WTC11 (cell line): ENCODE measurements around the gene HMCN1. TPM values are rescaled to one million over a fixed set of nuclear protein-coding genes. Genes with fewer than 3 reads are reported as not detected.

ENCODE experiments used
- ATAC-seq: fragments of 200-7000 bp; cut with Tn5 transposase; 2 replicates; pipeline ENCODE4 v1.10.0; 2021; ENCODE audit warnings: mild to moderate bottlenecking, moderate library complexity
- CTCF ChIA-PET: fragments of 300-600 bp; sonication (Branson Sonifier 250); formaldehyde crosslinking; loops from one replicate; lab custom pipeline; 2021; ENCODE audit warnings: antibody characterized with exemption; lab: Charles Lee
- POLR2A ChIA-PET: fragments of 350-600 bp; sonication (Branson Sonifier 250); formaldehyde crosslinking; loops from one replicate; lab custom pipeline; 2021; ENCODE audit warnings: antibody characterized with exemption; lab: Charles Lee
- DNase-seq: peaks from one replicate; pipeline ENCODE4 v3.0.0; 2021; ENCODE audit warnings: low spot score
- H3K27ac Mint-ChIP-seq: 2 replicates; pipeline ENCODE4 v1.8.0; 2021; ENCODE audit warnings: mixed read lengths
- H3K27me3 Mint-ChIP-seq: 2 replicates; pipeline ENCODE4 v1.8.0; 2021; ENCODE audit warnings: low read depth, mild to moderate bottlenecking, moderate library complexity, mixed read lengths
- H3K36me3 Mint-ChIP-seq: 2 replicates; pipeline ENCODE4 v1.8.0; 2021; ENCODE audit warnings: mixed read lengths
- H3K4me1 Mint-ChIP-seq: 2 replicates; pipeline ENCODE4 v1.8.0; 2022; ENCODE audit warnings: mixed read lengths
- H3K4me3 Mint-ChIP-seq: 2 replicates; pipeline ENCODE4 v1.8.0; 2021; ENCODE audit warnings: mild to moderate bottlenecking, moderate library complexity, mixed read lengths
- H3K9me3 Mint-ChIP-seq: 2 replicates; pipeline ENCODE4 v1.8.0; 2021; ENCODE audit warnings: mixed read lengths
- ATF1 ChIP-seq: sonication (generic); formaldehyde crosslinking; IDR thresholded peaks from 2 replicates; pipeline ENCODE4 v1.8.1; 2023; ENCODE audit warnings: mild to moderate bottlenecking, moderate library complexity, missing genetic modification reagents
- ERG ChIP-seq: fragments of 250-450 bp; sonication (Bioruptor Pico); IDR thresholded peaks from 2 replicates; pipeline ENCODE4 v1.8.0; 2021; ENCODE audit warnings: mild to moderate bottlenecking
- ETV6 ChIP-seq: sonication (generic); formaldehyde crosslinking; IDR thresholded peaks from 2 replicates; pipeline ENCODE4 v1.8.1; 2022; ENCODE audit warnings: mild to moderate bottlenecking, missing genetic modification reagents
- NR2C2 ChIP-seq: sonication (generic); formaldehyde crosslinking; IDR thresholded peaks from 2 replicates; pipeline ENCODE4 v1.8.0; 2022; ENCODE audit warnings: mild to moderate bottlenecking, missing genetic modification reagents
- PRRX2 ChIP-seq: fragments of 250-450 bp; sonication (Bioruptor Pico); IDR thresholded peaks from 2 replicates; pipeline ENCODE4 v1.8.0; 2021; ENCODE audit warnings: mild to moderate bottlenecking
- SOX15 ChIP-seq: fragments of 250-450 bp; sonication (Bioruptor Pico); IDR thresholded peaks from 2 replicates; pipeline ENCODE4 v1.9.0; 2021; ENCODE audit warnings: mild to moderate bottlenecking
- TEAD1 ChIP-seq: sonication (generic); formaldehyde crosslinking; IDR thresholded peaks from 2 replicates; pipeline ENCODE4 v1.8.0; 2022; ENCODE audit warnings: mild to moderate bottlenecking, missing genetic modification reagents
- ZNF232 ChIP-seq: sonication (generic); formaldehyde crosslinking; IDR thresholded peaks from 2 replicates; pipeline ENCODE4 v1.8.0; 2022; ENCODE audit warnings: mild to moderate bottlenecking, missing genetic modification reagents
- ZNF423 ChIP-seq: fragments of 250-450 bp; sonication (Bioruptor Pico); IDR thresholded peaks from 2 replicates; pipeline ENCODE4 v2.1.2; 2022; ENCODE audit warnings: mild to moderate bottlenecking, moderate library complexity
- ZNF425 ChIP-seq: fragments of 250-450 bp; sonication (Bioruptor Pico); conservative IDR thresholded peaks from 2 replicates; pipeline ENCODE4 v1.9.0; 2021; ENCODE audit warnings: mild to moderate bottlenecking
- ZNF671 ChIP-seq: fragments of 250-450 bp; sonication (Bioruptor Pico); IDR thresholded peaks from 2 replicates; pipeline ENCODE4 v1.8.0; 2021; ENCODE audit warnings: mild to moderate bottlenecking
- ZSCAN18 ChIP-seq: fragments of 250-450 bp; sonication (Bioruptor Pico); IDR thresholded peaks from 2 replicates; pipeline ENCODE4 v2.1.2; 2022; ENCODE audit warnings: mild to moderate bottlenecking, moderate library complexity
- total RNA-seq: library from RNA; stranded (reverse); gene quantifications from 3 replicates; pipeline ENCODE4 v1.2.3, GENCODE V29; 2021
- TF ChIP-seq, protein P1 (sequence below): sonication (generic); formaldehyde crosslinking; IDR thresholded peaks from 2 replicates; pipeline ENCODE4 v1.8.1; 2023; ENCODE audit warnings: mild to moderate bottlenecking, missing genetic modification reagents, borderline replicate concordance
- TF ChIP-seq, protein P2 (sequence below): fragments of 250-450 bp; sonication (Bioruptor Pico); IDR thresholded peaks from 2 replicates; pipeline ENCODE4 v1.9.0; 2021; ENCODE audit warnings: mild to moderate bottlenecking, borderline replicate concordance
- TF ChIP-seq, protein P3 (sequence below): sonication (generic); formaldehyde crosslinking; IDR thresholded peaks from 2 replicates; pipeline ENCODE4 v1.8.1; 2023; ENCODE audit warnings: mild to moderate bottlenecking, missing genetic modification reagents
- TF ChIP-seq, protein P4 (sequence below): sonication (generic); formaldehyde crosslinking; IDR thresholded peaks from 2 replicates; pipeline ENCODE4 v1.8.1; 2023; ENCODE audit warnings: mild to moderate bottlenecking, missing genetic modification reagents, moderate library complexity

Gene HMCN1
- total RNA-seq, 1 experiment from 2014 or later, result 5.6 TPM

- Mint-ChIP-seq H3K4me1 (no peaks in the 10 kb centered on the region; the same call in 1 of the 2 replicates), H3K27me3 (no peaks in the 10 kb centered on the region), H3K4me3 (no peak overlapping the region), H3K36me3 (peaks cover under 1% of the 10 kb centered on the region), H3K27ac (no peak overlapping the region), H3K9me3 (peaks cover 1% of the 10 kb centered on the region)
- TF ChIP-seq ZNF232 (no peak), ZNF671 (no peak), ERG (CRISPR knock-in tag) (no peak), ETV6 (CRISPR knock-in tag) (no peak), TEAD1 (CRISPR knock-in tag) (no peak)
- TF ChIP-seq, protein P1, sequence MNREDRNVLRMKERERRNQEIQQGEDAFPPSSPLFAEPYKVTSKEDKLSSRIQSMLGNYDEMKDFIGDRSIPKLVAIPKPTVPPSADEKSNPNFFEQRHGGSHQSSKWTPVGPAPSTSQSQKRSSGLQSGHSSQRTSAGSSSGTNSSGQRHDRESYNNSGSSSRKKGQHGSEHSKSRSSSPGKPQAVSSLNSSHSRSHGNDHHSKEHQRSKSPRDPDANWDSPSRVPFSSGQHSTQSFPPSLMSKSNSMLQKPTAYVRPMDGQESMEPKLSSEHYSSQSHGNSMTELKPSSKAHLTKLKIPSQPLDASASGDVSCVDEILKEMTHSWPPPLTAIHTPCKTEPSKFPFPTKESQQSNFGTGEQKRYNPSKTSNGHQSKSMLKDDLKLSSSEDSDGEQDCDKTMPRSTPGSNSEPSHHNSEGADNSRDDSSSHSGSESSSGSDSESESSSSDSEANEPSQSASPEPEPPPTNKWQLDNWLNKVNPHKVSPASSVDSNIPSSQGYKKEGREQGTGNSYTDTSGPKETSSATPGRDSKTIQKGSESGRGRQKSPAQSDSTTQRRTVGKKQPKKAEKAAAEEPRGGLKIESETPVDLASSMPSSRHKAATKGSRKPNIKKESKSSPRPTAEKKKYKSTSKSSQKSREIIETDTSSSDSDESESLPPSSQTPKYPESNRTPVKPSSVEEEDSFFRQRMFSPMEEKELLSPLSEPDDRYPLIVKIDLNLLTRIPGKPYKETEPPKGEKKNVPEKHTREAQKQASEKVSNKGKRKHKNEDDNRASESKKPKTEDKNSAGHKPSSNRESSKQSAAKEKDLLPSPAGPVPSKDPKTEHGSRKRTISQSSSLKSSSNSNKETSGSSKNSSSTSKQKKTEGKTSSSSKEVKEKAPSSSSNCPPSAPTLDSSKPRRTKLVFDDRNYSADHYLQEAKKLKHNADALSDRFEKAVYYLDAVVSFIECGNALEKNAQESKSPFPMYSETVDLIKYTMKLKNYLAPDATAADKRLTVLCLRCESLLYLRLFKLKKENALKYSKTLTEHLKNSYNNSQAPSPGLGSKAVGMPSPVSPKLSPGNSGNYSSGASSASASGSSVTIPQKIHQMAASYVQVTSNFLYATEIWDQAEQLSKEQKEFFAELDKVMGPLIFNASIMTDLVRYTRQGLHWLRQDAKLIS (CRISPR knock-in tag), result no peak
- DNase-seq (no peak), ATAC-seq (no peak)
- POLR2A ChIA-PET, result no interaction called here
- CTCF ChIA-PET, result interaction anchor here (2.0 kb wide), 1 partner anchor 495 kb away, joined by 6 read pairs; no protein-coding TSS in a partner anchor
These were observed 481.4 kb downstream of the HMCN1 start for GRCh38 chr1:186215636-186216035.

DNA sequence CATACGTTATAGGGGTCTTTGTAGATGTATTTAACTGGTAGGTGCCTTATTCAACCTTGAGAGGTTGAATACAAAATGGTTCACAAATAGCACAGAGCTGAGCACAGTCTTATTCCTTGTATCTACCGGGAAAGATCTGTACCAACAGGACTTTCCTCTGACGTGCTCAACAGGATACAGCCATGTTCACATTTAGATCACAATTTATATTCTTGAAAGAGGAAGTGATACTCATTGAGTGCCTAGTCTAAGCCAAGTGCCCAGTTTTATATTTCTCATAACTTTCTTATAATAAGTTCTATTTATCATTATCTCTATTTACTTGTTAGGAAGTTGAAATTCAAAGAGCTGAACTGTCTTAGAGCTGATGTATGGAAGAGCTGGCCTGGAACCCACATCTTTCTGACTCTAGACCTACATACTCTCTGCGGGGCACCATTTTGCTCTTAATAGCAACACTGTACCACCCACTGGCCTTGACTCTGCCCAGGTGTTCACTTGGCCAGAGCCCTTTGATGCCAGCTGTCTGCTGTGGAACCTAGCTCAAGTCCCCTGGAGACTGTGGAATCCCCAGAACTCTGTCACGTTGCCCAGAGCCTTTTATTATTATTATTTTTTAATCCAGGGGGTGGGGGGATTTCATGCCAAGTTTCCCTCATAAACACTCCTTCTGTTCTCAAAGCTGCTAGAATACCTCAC is 484.6 kb downstream of the HMCN1 start:
- Mint-ChIP-seq H3K27me3 (no peaks in the 10 kb centered on the region), H3K36me3 (peaks cover 4% of the 10 kb centered on the region), H3K4me1 (no peaks in the 10 kb centered on the region), H3K27ac (no peak overlapping the region), H3K4me3 (no peak overlapping the region), H3K9me3 (peaks cover 17% of the 10 kb centered on the region)
- no peak for TF ChIP-seq ZNF425
- no peak for TF ChIP-seq SOX15 (CRISPR knock-in tag)
- ChIA-PET CTCF (interaction anchor here (1.2 kb wide), 1 partner anchor 499 kb away, joined by 5 read pairs; no protein-coding TSS in a partner anchor), POLR2A (no interaction called here)
- no peak for ATAC-seq
- no peak for DNase-seq

DNA sequence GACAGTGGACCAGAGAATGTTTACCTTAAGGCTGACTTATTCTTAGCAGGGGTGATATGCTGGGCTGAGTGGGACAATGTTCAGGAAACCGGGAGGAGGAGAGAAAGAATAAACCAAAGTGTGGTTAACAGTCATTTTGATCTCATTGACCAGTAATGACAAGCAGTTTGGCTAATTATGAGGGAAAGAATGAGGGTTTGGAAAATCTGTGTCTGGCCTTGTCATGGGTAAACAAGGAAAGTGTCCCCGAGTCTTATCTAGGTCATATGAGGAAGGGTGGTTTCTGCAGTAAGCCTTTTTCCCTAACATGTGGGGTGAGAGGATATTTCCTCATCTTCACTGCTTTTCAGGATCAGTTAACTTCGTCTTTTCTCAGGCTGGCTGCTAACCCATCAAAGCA is 485.9 kb downstream of the HMCN1 start:
- POLR2A ChIA-PET, result no interaction called here
- DNase-seq (no peak), ATAC-seq (no peak)
- Mint-ChIP-seq H3K9me3 (peaks cover 17% of the 10 kb centered on the region), H3K27ac (no peak overlapping the region), H3K4me1 (no peaks in the 10 kb centered on the region), H3K36me3 (peaks cover 4% of the 10 kb centered on the region), H3K4me3 (no peak overlapping the region), H3K27me3 (no peaks in the 10 kb centered on the region)
- CTCF ChIA-PET, result interaction anchor here (1.2 kb wide), 1 partner anchor 500 kb away, joined by 5 read pairs; no protein-coding TSS in a partner anchor
- TF ChIP-seq NR2C2 (CRISPR knock-in tag) (no peak), ZSCAN18 (CRISPR knock-in tag) (no peak), PRRX2 (CRISPR knock-in tag) (no peak), ZNF423 (CRISPR knock-in tag) (no peak), ATF1 (CRISPR knock-in tag) (no peak)
- TF ChIP-seq, protein P2, sequence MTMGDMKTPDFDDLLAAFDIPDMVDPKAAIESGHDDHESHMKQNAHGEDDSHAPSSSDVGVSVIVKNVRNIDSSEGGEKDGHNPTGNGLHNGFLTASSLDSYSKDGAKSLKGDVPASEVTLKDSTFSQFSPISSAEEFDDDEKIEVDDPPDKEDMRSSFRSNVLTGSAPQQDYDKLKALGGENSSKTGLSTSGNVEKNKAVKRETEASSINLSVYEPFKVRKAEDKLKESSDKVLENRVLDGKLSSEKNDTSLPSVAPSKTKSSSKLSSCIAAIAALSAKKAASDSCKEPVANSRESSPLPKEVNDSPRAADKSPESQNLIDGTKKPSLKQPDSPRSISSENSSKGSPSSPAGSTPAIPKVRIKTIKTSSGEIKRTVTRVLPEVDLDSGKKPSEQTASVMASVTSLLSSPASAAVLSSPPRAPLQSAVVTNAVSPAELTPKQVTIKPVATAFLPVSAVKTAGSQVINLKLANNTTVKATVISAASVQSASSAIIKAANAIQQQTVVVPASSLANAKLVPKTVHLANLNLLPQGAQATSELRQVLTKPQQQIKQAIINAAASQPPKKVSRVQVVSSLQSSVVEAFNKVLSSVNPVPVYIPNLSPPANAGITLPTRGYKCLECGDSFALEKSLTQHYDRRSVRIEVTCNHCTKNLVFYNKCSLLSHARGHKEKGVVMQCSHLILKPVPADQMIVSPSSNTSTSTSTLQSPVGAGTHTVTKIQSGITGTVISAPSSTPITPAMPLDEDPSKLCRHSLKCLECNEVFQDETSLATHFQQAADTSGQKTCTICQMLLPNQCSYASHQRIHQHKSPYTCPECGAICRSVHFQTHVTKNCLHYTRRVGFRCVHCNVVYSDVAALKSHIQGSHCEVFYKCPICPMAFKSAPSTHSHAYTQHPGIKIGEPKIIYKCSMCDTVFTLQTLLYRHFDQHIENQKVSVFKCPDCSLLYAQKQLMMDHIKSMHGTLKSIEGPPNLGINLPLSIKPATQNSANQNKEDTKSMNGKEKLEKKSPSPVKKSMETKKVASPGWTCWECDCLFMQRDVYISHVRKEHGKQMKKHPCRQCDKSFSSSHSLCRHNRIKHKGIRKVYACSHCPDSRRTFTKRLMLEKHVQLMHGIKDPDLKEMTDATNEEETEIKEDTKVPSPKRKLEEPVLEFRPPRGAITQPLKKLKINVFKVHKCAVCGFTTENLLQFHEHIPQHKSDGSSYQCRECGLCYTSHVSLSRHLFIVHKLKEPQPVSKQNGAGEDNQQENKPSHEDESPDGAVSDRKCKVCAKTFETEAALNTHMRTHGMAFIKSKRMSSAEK (CRISPR knock-in tag), result no peak
- TF ChIP-seq, protein P3, sequence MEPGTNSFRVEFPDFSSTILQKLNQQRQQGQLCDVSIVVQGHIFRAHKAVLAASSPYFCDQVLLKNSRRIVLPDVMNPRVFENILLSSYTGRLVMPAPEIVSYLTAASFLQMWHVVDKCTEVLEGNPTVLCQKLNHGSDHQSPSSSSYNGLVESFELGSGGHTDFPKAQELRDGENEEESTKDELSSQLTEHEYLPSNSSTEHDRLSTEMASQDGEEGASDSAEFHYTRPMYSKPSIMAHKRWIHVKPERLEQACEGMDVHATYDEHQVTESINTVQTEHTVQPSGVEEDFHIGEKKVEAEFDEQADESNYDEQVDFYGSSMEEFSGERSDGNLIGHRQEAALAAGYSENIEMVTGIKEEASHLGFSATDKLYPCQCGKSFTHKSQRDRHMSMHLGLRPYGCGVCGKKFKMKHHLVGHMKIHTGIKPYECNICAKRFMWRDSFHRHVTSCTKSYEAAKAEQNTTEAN, result no peak
- TF ChIP-seq, protein P4, sequence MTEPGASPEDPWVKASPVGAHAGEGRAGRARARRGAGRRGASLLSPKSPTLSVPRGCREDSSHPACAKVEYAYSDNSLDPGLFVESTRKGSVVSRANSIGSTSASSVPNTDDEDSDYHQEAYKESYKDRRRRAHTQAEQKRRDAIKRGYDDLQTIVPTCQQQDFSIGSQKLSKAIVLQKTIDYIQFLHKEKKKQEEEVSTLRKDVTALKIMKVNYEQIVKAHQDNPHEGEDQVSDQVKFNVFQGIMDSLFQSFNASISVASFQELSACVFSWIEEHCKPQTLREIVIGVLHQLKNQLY (CRISPR knock-in tag), result no peak
